GM19043 (cell line): Measurements from ENCODE around the gene ABCC9.

Experiments used
- ATAC-seq: cut with Tn5 transposase; IDR thresholded peaks from one replicate; pipeline ENCODE4 v1.9.1; 2021; ENCODE audit warnings: low read depth; ENCODE audit not compliant: unreplicated experiment

ABCC9 gene

DNA sequence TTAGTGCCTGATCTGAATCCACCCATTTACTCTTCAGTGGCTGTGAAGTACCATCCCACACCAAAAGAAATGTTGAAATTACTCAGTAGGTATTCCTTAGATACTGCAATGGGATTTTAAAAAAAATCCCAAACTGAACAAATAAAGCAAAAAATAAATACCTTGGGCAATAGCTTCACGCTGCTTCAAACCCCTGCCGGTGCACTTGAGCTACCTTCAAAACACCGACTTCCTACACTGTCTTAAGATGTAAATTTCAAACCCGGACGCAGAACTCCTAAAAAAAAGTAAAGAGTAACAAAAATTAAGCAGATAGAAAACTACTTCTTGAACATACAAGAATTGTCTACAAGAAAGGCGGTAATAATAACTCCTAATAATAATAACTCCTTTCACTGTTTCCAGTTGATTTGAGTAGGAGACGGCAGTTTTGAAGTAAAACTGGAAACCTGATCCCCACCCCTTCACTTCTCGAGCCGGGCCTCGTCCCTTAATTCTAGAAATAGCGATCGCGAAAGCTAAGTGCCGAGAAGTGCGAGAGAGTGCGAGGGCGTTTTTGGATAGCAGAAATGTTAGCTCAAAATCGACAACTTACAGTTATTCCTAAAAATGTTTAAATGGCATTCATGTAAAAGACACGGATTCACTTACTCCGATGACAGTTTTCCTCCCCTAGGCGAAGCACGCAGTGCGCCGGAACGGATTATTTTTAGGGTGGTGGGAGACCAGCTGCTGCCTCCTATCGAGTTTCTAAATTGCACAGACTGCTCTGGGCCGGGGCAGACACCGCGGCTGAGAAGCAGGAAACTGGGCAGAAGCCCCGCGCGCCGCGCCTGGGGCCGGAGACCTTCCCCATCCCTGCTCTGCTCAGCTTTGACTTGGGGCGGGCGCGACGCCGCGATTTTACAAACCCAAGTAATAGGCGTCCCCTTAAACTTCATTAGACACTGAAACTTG lies at the start of gene ABCC9:
Gene ABCC9 (minus strand): TSS at position 878 of the 957 bp plus-strand sequence. CDS start 4,752 bp downstream, outside the sequence.
- ATAC-seq: no peak

DNA sequence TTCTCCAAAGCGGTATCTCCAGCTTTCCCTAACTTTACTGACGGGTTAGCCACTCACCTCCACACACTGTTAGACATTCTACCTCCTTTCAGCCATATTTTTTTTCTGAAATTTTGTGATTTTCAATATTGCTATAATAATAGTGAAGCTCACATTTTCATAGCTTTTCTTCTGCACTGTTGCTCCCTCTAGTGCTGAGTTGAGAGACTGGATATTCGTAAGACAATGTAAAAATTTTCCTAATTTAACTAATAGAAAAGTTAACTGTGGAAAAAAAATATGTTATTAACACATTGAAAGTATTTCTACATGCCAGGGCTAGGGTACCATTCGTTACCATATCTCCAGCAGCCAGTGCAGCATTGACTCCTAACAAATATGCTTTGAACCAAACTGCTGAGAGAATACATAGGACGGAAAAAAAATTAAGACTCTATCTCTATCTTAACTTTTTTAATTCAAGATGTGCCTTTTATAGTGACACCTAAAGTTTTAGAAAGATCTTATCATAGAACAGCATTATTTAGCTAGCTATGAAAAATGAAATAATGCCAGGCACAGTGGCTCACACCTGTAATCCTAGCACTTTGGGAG lies 48.7 kb upstream of the ABCC9 start:
- no peak for ATAC-seq

DNA sequence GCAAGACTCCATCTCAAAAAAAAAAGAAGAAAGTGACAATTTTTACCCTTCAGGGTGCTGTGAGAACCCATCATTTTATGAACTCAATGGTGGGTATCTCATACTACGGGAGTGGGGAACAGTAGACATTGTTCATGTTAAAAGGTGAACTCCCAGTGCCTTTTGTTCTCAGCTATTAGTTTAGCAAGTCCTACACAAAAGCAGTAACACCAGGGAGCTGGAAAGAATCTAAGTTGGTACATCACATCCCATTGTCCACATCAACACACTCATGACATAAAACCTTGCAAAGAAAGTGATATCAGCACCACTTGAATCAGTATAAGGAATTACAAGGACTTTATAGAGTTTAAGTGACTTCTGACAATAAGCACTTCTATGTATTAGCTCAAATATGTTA lies 47.4 kb upstream of the ABCC9 start:
- ATAC-seq: no peak

DNA sequence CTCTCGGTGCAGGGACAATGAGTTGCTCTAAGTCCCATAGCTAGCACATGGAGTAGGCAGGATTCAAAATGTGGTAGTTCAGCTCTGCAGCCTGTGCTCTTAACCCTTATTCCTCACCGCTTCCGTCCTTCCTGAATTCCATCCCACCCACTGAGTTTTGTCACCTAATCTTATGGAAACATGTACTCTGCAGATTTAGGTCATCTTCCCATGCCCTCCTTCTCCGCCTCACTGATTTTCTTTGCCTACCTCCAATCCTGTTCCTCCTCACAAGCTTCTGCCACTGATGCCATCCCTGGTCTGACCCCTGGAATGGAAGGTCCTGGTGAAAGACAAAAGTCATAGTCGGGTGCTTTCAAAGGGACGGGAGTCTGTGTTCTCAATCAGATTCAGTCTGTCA lies 46.5 kb upstream of the ABCC9 start:
- ATAC-seq: no peak

DNA sequence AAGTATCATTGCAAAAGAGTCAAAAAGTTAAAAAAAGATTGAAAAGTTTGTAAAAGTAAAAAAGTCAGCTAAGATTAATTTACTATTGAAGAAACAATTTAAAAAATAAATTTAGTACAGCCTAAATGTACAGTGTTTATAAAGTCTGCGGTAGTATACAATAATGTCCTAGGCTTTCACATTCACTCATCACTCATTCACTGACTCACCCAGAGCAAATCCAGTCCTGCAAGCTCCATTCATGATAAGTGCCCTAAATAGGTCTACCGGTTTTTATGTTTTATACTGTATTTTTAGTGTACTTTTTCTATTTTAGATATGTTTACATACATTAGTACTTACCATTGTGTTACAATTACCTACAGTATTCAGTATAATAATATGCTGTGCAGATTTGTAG lies 43.9 kb upstream of the ABCC9 start:
- ATAC-seq: no peak

DNA sequence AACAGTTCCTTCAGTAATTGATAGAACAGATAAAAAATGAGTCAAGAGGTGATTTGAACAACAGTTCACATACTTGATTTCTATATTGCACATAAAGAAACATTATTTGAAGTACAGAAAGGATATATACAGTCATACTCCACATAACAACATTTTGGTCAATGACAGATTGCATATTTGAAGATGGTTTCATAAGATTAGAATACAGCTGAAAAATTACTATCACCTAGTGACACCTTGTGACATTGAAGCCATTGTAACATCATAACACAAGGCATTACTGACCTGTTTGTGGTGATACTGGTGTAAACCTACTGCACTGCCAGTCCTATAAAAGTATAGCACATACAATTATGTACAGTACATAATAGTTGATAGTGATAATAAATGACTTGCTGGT lies 43.1 kb upstream of the ABCC9 start:
- ATAC-seq: no peak

DNA sequence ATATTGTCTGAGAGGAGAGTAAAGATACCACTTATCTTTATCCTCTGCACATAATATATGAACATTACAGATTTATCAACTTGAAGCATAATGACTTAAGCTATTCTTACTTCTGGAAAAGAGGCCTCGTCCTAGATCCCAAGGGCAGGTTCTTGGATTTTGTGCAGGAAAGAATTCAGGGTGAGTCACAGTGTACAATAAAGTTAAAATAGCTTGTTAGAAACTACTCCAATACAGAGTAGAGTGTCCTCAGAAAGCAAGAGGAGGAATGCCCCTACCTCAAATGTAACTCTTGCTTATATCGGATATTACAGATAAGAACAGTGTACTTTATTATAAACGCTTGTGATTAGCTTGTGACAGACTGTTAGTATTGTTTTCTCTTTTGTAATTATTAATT lies 41.9 kb upstream of the ABCC9 start:
- no peak for ATAC-seq

DNA sequence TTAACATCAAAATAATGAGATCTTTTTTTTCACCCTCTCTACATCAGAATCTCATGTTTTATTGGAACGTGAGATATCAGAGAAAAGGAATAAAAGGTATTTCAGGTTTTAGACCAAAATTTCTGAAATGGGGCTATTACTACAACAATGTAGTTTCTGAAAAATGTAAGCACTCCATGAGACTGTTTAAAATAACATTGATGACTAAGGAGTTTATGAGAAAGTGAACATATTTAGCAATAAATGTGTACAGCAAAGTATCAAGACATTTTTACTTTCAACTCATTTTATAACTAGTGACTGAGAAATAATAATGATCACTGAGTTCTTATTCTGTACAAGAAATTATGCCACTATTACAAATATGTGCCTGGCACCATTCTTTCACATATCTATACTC lies 39.3 kb upstream of the ABCC9 start:
- no peak for ATAC-seq

DNA sequence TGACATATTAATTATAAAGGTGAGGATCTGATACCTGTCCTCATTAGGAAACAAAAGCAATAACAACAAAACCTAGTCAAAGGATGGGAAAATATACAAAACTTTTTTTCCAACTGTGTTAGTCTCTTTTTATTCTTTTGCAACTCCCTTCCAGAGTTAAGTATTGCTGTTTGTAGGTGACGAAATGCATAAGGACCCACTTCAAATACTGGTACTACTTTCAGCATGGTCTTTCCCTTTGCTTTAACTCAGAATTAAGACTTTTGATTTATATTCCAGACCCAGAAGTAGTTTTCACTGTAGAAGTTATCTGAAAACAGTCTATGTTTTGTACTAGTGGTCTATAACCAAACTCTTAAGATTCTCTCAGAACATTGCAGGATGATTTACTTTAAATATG lies 34.1 kb upstream of the ABCC9 start:
- ATAC-seq: no peak

DNA sequence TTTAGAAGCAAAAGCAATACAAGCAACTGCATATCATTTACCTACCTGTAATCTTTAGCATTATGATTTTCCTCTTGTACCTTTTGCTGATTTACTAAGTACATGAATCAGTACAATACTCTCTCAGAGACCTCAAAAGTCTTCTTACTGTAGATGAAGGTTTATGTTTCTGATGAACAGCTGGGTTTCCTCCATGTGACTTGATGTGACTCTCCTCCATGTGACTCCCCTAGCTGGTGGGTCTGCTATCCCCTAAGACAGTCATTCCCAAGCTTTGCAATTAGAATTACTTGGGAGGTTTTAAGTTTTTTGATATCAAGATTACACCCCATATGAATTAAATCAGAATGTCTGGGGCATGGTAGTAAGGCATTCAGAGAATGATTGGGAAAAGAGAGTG lies 32.0 kb upstream of the ABCC9 start:
- ATAC-seq: no peak

DNA sequence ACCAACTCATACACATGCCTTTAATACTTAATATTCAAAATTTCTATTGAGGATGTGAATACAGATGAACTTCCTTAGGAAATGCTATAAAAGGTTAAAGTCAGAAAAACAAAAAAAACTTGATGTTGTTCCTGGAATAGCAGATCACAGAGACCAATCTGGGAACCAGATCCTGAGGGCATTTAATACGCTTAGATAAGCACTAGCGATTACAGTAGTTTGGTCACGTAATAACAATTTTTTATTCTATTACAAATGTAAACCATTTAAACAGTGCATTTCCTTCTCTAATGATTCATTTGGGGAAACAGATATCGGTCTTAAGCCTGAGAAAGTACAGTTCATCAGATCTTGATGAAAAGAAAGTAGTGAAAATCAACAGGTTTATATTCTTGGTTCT lies 30.8 kb upstream of the ABCC9 start:
- no peak for ATAC-seq

DNA sequence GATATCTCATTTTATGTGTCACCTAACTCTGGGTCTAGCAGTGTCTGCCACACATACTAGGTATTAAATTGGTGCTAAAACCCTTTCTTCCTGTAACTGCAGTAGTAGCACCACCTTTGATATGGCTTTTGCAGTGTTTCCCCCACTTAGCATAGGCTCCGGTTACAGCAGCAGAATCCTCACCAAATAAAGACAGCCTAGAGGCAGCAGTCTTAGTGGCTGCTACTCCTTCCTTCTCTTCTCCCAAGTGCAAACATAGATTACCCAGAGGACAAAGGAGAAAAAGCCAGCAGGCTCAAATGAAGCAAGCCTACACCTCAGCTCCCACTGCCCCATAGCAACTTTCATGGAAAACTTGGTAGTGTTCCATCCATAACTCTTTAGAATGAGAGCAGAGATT lies 30.1 kb upstream of the ABCC9 start:
- no peak for ATAC-seq

DNA sequence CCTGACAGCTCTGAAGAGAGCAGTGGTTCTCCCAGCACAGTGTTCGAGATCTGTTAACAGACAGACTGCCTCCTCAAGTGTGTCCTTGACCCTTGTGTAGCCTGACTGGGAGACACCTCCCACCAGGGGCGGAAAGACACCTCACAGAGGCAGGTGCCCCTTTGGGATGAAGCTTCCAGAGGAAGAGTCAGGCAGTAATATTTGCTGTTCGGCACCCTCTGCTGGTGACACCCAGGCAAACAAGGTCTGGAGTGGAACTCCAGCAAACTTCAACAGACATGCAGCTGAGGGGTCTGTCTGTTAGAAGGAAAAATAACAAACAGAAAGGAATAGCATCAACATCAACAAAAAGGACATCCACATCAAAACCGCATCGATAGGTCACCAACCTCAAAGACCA lies 21.6 kb upstream of the ABCC9 start:
- ATAC-seq: no peak

DNA sequence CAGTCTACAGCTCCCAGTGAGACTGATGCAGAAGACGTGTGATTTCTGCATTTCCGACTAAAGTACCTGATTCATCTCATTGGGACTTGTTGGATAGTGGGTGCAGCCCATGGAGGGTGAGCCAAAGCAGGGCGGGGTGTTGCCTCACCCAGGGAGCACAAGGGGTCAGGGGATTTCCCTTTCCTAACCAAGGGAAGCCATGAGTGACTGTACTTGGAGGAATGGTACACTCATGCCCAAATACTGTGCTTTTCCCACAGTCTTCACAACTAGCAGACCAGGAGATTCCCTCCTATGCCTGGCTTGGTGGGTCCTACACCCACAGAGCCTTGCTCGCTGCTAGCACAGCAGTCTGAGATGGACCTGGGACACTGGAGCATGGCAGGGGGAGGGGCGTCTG lies 21.0 kb upstream of the ABCC9 start:
- ATAC-seq: no peak

DNA sequence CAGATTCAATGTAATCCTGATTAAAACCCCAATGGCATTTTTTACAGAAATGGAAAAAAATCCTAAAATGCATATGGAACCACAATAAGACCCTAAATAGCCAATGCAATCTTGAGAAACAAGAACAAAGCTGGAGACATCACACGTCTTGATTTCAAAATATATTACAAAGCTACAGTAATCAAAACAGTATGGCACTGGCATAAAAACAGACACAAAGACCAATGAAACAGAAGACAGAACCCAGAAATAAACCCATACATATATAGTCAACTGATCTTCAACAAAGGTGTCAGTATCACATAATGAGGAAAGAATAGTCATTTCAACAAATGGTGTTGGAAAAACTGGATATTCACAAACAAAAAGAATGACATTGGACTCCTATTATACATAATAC lies 9.4 kb upstream of the ABCC9 start:
- no peak for ATAC-seq

DNA sequence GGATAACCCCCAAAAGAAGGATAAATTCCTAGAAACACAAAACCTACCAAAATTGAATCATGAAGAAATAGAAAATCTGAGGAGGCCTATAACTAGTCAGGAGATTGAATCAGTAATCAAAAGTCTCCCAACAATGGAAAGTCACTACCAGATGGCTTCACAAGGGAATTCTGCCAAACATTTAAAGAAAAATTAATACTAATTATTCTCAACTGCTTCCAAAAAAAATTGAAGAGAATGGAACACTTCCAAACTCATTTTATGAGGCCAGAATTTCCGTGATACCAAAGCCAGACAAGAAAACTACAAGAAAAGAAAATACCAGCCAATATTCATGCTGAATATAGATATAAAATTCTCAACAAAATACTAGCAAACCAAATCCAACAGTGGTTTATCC lies 7.8 kb upstream of the ABCC9 start:
- no peak for ATAC-seq

DNA sequence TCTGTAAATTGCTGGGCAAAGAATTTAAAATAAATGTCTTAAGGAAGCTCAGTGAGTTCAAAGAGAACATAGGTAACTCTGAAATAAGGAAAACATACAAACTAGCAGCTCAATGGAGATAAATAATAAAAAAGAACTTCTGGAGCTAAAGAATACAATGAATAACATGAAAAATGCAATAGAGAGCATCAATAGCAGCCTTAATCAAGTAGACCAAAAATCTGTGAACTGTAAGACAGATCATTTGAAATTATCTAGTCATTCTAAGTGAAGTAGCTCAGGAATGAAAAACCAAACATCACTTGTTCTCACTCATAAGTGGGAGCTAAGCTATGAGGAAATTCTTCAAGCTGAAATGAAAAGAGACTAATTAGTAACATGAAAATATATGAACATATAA lies 5.8 kb upstream of the ABCC9 start:
- ATAC-seq: no peak

DNA sequence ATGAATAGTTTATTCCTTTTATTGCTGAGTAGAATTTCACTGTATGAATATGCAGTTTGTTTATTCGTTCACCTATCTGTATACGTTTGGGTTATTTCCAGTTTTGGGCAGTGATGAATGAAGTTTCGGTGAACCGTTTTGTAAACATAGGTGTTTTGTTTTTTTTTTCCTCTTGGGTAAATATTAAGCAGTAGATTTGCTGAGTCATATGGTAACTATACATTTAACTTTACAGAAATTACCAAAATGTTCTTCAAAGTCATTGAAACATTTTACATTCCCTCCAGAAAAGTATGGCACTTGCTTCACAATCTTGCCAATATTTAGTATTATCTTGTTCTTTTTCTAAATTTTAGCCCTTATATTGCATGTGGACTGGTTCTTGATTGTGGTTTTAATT lies 3.8 kb upstream of the ABCC9 start:
- ATAC-seq: no peak

DNA sequence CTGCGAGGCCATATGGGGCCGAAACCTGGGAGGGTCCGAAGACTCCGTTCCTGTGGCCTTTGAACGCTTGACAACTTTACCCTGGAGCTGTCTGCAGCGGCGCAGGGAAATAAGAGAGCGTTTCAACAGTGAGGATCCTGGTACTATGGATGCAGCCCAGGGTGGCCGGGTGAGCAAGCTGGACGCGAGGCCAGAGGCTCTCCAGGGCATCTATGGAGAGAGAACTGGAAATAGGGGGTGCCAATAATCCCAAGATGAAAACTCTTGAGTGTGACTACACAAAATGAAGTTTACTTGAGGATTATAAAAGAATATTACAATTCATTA lies 1.1 kb upstream of the ABCC9 start:
- no peak for ATAC-seq

DNA sequence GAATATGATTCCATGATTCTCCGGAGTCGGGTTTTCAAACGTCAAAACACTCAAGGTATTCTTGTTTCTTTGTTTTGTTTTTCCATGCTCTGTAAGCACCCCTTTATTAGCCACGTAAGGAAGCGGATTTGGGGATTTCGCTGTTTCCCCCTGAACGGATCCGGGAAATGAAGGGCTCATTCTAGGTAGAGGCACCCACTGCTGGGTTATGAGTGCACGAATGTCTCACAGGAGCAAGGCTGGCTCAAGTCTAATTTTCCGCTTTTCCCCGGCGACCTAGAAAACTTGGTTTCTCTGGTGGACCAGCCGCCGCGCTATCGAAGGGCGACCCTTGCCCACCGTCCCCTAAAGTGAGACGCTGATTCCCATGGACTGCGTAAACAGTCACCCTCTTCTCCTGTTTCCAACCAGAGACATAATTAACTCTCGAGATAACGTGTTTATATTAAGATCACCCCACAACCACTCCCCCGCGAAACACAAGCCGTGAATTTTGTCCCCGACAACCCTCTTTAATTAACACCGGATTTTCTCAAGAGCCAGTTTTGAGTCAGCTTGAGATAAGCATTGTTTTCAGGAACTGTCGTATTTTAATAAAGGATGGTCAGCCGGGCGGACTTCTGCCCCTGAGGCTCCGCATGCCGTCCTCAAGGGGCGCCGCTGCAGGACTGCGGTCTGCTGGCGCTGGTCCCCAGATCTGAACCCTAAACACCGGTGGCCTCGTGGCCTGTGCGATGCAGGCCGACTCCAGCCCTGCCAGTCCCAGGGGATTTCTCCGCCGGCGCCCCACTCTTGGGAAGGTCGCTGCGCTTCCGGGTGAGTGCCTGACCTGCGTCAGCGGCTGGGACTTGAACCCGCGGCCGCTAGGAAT lies 515 bp upstream of the ABCC9 start:
- ATAC-seq: no peak

DNA sequence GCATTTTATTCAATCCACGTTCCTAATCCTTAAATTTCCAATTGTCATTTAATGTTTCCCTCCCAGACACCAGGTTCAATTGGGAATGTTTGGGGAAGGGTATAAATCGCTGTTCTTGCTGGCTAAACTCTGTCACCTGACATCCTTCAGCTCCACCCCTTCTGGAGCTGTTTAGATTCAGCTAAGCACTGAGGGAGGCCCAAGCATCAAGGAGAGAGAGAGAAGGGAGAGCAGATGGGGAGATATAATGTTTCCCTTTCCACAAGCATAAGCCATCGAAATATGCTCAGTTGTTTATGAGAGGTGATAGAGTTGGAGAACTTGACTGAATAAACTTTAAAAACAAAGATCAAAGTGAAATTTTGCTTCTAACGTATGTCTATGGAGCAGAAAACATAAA lies 1.8 kb downstream of the ABCC9 start:
- no peak for ATAC-seq
